Measurements from ENCODE around the gene EPS8L1. TPM values are rescaled to one million over a fixed set of nuclear protein-coding genes. Genes with fewer than 3 reads are reported as not detected.

The EPS8L1 gene
- total and polyA plus RNA-seq, 3 donors from 2014 or later, result 3.4 to 13.3 (median 3.6) TPM

- no peaks in the 10 kb centered on the region for H3K36me3 ChIP-seq (ENCODE audit: low read depth, missing control alignments)
- no peak overlapping the region for H3K27ac ChIP-seq
- intact Hi-C loops (cut with DNase I; ENCODE audit: low total_unique reads), result no loop called here
Observed at GRCh38 chr19:55094456-55095259, 19.0 kb downstream of the EPS8L1 start.

DNA sequence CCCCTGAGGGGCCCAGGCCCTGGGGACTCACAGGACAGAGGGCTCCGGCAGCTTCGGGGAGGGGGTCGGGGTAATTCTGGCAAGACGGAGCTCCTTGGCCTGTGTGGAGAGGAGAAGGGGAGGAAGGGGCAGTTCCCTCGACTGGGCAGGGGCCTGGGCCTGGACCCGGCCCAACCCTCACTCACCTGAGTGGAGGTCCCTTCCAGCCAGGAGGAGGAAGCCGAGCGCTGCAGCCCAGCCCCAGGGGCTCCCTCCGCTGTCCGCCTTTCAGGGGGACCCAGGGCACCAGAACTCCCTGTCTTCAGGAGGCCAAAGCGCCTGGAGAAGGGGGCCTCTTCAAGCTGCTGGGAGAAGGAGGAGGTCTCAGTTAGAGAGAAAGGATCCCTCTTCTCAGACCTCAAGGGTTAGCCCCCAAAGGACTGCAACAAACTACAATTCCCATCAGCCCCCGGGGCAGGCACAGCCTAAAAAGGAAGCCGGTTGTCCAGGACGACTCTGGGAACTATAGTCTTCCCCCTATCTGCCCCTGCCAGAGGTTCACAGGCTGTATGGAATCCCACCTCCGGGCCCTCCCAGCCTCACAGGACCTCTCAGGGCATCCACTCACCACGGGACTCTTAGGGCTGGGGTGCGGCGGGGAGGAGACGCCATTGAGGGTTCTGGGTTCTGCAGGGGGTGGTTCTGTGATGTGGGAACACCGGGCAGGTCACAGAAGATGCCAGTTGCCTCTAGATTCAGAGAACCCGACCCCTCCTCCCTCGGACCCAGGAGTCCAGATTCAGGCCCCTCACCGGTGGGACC is 19.8 kb downstream of the EPS8L1 start:
- WGBS, 2 donors, result 76 to 84% methylated on average over 18 to 23 of the region's 23 CpGs
- H3K27ac ChIP-seq, result no peak overlapping the region
- peaks cover 26% of the 10 kb centered on the region for H3K4me1 ChIP-seq
- H3K4me3 ChIP-seq, result no peak overlapping the region
- no peak for TF ChIP-seq POLR2A (IDR thresholded peaks at IDR 0.05)
- TF ChIP-seq, protein P1, sequence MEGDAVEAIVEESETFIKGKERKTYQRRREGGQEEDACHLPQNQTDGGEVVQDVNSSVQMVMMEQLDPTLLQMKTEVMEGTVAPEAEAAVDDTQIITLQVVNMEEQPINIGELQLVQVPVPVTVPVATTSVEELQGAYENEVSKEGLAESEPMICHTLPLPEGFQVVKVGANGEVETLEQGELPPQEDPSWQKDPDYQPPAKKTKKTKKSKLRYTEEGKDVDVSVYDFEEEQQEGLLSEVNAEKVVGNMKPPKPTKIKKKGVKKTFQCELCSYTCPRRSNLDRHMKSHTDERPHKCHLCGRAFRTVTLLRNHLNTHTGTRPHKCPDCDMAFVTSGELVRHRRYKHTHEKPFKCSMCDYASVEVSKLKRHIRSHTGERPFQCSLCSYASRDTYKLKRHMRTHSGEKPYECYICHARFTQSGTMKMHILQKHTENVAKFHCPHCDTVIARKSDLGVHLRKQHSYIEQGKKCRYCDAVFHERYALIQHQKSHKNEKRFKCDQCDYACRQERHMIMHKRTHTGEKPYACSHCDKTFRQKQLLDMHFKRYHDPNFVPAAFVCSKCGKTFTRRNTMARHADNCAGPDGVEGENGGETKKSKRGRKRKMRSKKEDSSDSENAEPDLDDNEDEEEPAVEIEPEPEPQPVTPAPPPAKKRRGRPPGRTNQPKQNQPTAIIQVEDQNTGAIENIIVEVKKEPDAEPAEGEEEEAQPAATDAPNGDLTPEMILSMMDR (IDR thresholded peaks at IDR 0.05), result no peak
- intact Hi-C loops (cut with DNase I; ENCODE audit: low total_unique reads), result no loop called here
- no peaks in the 10 kb centered on the region for H3K27me3 ChIP-seq
- DNase-seq, result peak; percentile 55
- H3K36me3 ChIP-seq (ENCODE audit: low read depth, missing control alignments), result no peaks in the 10 kb centered on the region
- no peaks in the 10 kb centered on the region for H3K9me3 ChIP-seq

More at GRCh38 chr19:55094456-55095259, 19.0 kb downstream of the EPS8L1 start:
- Histone ChIP-seq H3K4me3 (no peak overlapping the region), H3K9me3 (no peaks in the 10 kb centered on the region), H3K27me3 (no peaks in the 10 kb centered on the region), H3K4me1 (peaks cover 19% of the 10 kb centered on the region)
- DNase-seq, result peak; percentile 13
- WGBS, 2 donors, result 77 to 79% methylated on average over 19 to 32 of the region's 32 CpGs
- TF ChIP-seq, protein P1 (IDR thresholded peaks at IDR 0.05), result no peak
- TF ChIP-seq POLR2A (IDR thresholded peaks at IDR 0.05), result no peak

- Histone ChIP-seq H3K4me1 (peaks cover 26% of the 10 kb centered on the region), H3K36me3 (ENCODE audit: low read depth, missing control alignments) (no peaks in the 10 kb centered on the region), H3K9me3 (no peaks in the 10 kb centered on the region), H3K27ac (no peak overlapping the region), H3K27me3 (no peaks in the 10 kb centered on the region), H3K4me3 (no peak overlapping the region)
- TF ChIP-seq POLR2A (IDR thresholded peaks at IDR 0.05), result no peak
- TF ChIP-seq, protein P1 (IDR thresholded peaks at IDR 0.05), result no peak
- DNase-seq, result no peak
- intact Hi-C loops (cut with DNase I; ENCODE audit: low total_unique reads), result no loop called here
- WGBS, 2 donors, result 81 to 88% methylated on average over 13 to 16 of the region's 23 CpGs
Observed at GRCh38 chr19:55096061-55096701, 20.5 kb downstream of the EPS8L1 start.

GRCh38 chr19:55097864-55098715 is 22.4 kb downstream of the EPS8L1 start:
- Histone ChIP-seq H3K36me3 (ENCODE audit: low read depth, missing control alignments) (no peaks in the 10 kb centered on the region), H3K27ac (no peak overlapping the region), H3K9me3 (no peaks in the 10 kb centered on the region), H3K4me1 (peaks cover 26% of the 10 kb centered on the region), H3K4me3 (no peak overlapping the region), H3K27me3 (no peaks in the 10 kb centered on the region)
- TF ChIP-seq, protein P1 (IDR thresholded peaks at IDR 0.05), result no peak
- TF ChIP-seq POLR2A (IDR thresholded peaks at IDR 0.05), result no peak
- intact Hi-C loops (cut with DNase I; ENCODE audit: low total_unique reads), result no loop called here
- peak; percentile 76 for DNase-seq
- WGBS, 2 donors, result 69 to 82% methylated on average over 14 to 23 of the region's 23 CpGs
